B cell (primary cell): ENCODE data around the gene ZIC4. TPM values are rescaled to one million over a fixed set of nuclear protein-coding genes. Genes with fewer than 3 reads are reported as not detected.

Experiments used
- ATAC-seq: fragments of 200-7000 bp; cut with Tn5 transposase; one replicate; pipeline ENCODE4 v1.10.0; 2021; ENCODE audit warnings: low read depth, mild to moderate bottlenecking, moderate number of reproducible peaks, moderate library complexity
- CTCF ChIA-PET: fragments of 350-600 bp; sonication (Branson Sonifier 250); formaldehyde crosslinking; loops from one replicate; lab custom pipeline; 2021; ENCODE audit warnings: antibody characterized with exemption, inconsistent platforms; lab: Charles Lee
- POLR2A ChIA-PET: fragments of 350-600 bp; sonication (Branson Sonifier 250); formaldehyde crosslinking; loops from one replicate; lab custom pipeline; 2021; ENCODE audit warnings: antibody characterized with exemption; lab: Charles Lee
- DNase-seq: peaks from one replicate; pipeline ENCODE4 v3.0.0; 2013
- H2AFZ ChIP-seq: 2 replicates; pipeline ENCODE4 v1.6.1; 2012; ENCODE audit warnings: mild to moderate bottlenecking, low read depth, low read length; ENCODE audit not compliant: insufficient read depth, poor library complexity, severe bottlenecking
- H3K27ac ChIP-seq, 2 donors: 1 replicate in 1 of 2; 2 replicates in 1 of 2; pipeline ENCODE4 v1.5.1; 2012 to 2013; ENCODE audit warnings: low read length in 2 of 2, mild to moderate bottlenecking in 2 of 2, moderate library complexity in 1 of 2
- H3K27me3 ChIP-seq, 4 experiments: fragments of 200-600 bp in 1 of 4; sonication (generic) in 1 of 4; replicated peaks in 1 of 4; 1 replicate in 2 of 4; 2 replicates in 2 of 4; pipeline versions ENCODE4 v1.6.1 to v1.7.0; 2013 to 2016; ENCODE audit warnings: low read length in 3 of 4, mild to moderate bottlenecking in 2 of 4, mixed read lengths in 1 of 4, moderate library complexity in 1 of 4; ENCODE audit not compliant: insufficient read depth in 4 of 4, control insufficient read depth in 3 of 4; ENCODE audit errors: control extremely low read depth in 1 of 4
- H3K36me3 ChIP-seq, 2 experiments: replicated peaks in 1 of 2; 1 replicate in 1 of 2; 2 replicates in 1 of 2; pipeline versions ENCODE4 v1.6.1 to v1.7.1; 2013; ENCODE audit warnings: low read length in 1 of 2; ENCODE audit not compliant: insufficient read depth in 2 of 2, control insufficient read depth in 1 of 2; ENCODE audit errors: control extremely low read depth in 1 of 2, extremely low read depth in 1 of 2
- H3K4me1 ChIP-seq, 2 donors: fragments of 200-600 bp in 1 of 2; sonication (generic) in 1 of 2; 1 replicate in 1 of 2; 2 replicates in 1 of 2; pipeline versions ENCODE4 v1.5.1 to v1.6.1; 2013 to 2017; ENCODE audit warnings: low read length in 2 of 2; ENCODE audit not compliant: control insufficient read depth in 2 of 2, insufficient read depth in 2 of 2
- H3K4me2 ChIP-seq: replicated peaks from 2 replicates; pipeline ENCODE3; 2012; ENCODE audit warnings: mild to moderate bottlenecking, low read depth, low read length; ENCODE audit not compliant: poor library complexity, severe bottlenecking
- H3K4me3 ChIP-seq, 5 experiments: fragments of 200-600 bp in 1 of 5; sonication (generic) in 1 of 5; 1 replicate in 3 of 5; 2 replicates in 2 of 5; pipeline versions ENCODE4 v1.5.1 to v1.7.0; 2011 to 2016; ENCODE audit warnings: low read length in 4 of 5, mild to moderate bottlenecking in 4 of 5, low read depth in 2 of 5, control low read depth in 1 of 5, moderate library complexity in 1 of 5; ENCODE audit not compliant: insufficient read depth in 1 of 5; ENCODE audit errors: control extremely low read depth in 1 of 5, extremely low read depth in 1 of 5
- H3K79me2 ChIP-seq: fragments of 200-600 bp; sonication (generic); one replicate; pipeline ENCODE4 v1.6.0; 2016; ENCODE audit warnings: low read length; ENCODE audit not compliant: control insufficient read depth, insufficient read depth
- H3K9ac ChIP-seq: fragments of 200-600 bp; sonication (generic); 2 replicates; pipeline ENCODE4 v1.6.1; 2017; ENCODE audit warnings: mild to moderate bottlenecking, low read length, moderate library complexity
- H3K9me3 ChIP-seq, 3 donors: one replicate each; pipeline versions ENCODE4 v1.6.1 to v1.7.1; 2013; ENCODE audit warnings: low read length in 2 of 3; ENCODE audit not compliant: control insufficient read depth in 2 of 3, insufficient read depth in 1 of 3; ENCODE audit errors: control extremely low read depth in 1 of 3
- H4K20me1 ChIP-seq: 2 replicates; pipeline ENCODE4 v1.6.0; 2012; ENCODE audit warnings: mild to moderate bottlenecking, low read length; ENCODE audit not compliant: insufficient read depth, control insufficient read depth, poor library complexity, severe bottlenecking
- H3K27ac Mint-ChIP-seq: one replicate; pipeline ENCODE4 v1.8.0; 2021; ENCODE audit warnings: mixed read lengths
- H3K27me3 Mint-ChIP-seq: one replicate; pipeline ENCODE4 v1.8.0; 2021; ENCODE audit warnings: mixed read lengths
- H3K4me1 Mint-ChIP-seq: one replicate; pipeline ENCODE4 v1.8.0; 2021; ENCODE audit warnings: mixed read lengths
- H3K4me3 Mint-ChIP-seq: one replicate; pipeline ENCODE4 v1.8.0; 2021; ENCODE audit warnings: mixed read lengths
- H3K9me3 Mint-ChIP-seq: one replicate; pipeline ENCODE4 v1.8.0; 2022; ENCODE audit warnings: mixed read lengths; ENCODE audit not compliant: insufficient read depth
- EZH2 ChIP-seq: IDR thresholded peaks from 2 replicates; pipeline ENCODE4 v1.6.1; 2012; ENCODE audit warnings: borderline replicate concordance, low read depth, mild to moderate bottlenecking, moderate library complexity, low read length; ENCODE audit not compliant: insufficient read depth, poor library complexity, severe bottlenecking
- WGBS: methylation state at CpG from one replicate; pipeline ENCODE4 v1.1.5; 2013; ENCODE audit warnings: missing lambda C conversion rate; ENCODE audit not compliant: insufficient coverage; 5-methylcytosine and 5-hydroxymethylcytosine counted together
- intact Hi-C: fragments of 100-400 bp; cut with micrococcal nuclease; formaldehyde crosslinking; loops from one replicate; pipeline ENCODE4 v1.10.0; 2022
- polyA plus RNA-seq: library from polyadenylated mRNA; depleted of rRNA; stranded (reverse); fragments of >200 nt; gene quantifications from 2 replicates; pipeline ENCODE4 v1.2.3, GENCODE V29; 2012
- total RNA-seq, 2 donors: library from RNA; stranded (reverse); fragments of 120-200 nt in 1 of 2; gene quantifications; 1 replicate in 1 of 2; 2 replicates in 1 of 2; pipeline versions ENCODE4 v1.2.3 to v1.2.4, GENCODE V29; 2013 to 2022
- TF ChIP-seq, protein P1 (sequence below): fragments of 200-600 bp; IDR thresholded peaks from one replicate; pipeline ENCODE4 v1.8.0; 2022; ENCODE audit warnings: antibody characterized with exemption, mild to moderate bottlenecking

ZIC4 gene
- total and polyA plus RNA-seq, 2 donors (not counting 1 experiment from before 2014, with no cell fraction given) = not detected

DNA sequence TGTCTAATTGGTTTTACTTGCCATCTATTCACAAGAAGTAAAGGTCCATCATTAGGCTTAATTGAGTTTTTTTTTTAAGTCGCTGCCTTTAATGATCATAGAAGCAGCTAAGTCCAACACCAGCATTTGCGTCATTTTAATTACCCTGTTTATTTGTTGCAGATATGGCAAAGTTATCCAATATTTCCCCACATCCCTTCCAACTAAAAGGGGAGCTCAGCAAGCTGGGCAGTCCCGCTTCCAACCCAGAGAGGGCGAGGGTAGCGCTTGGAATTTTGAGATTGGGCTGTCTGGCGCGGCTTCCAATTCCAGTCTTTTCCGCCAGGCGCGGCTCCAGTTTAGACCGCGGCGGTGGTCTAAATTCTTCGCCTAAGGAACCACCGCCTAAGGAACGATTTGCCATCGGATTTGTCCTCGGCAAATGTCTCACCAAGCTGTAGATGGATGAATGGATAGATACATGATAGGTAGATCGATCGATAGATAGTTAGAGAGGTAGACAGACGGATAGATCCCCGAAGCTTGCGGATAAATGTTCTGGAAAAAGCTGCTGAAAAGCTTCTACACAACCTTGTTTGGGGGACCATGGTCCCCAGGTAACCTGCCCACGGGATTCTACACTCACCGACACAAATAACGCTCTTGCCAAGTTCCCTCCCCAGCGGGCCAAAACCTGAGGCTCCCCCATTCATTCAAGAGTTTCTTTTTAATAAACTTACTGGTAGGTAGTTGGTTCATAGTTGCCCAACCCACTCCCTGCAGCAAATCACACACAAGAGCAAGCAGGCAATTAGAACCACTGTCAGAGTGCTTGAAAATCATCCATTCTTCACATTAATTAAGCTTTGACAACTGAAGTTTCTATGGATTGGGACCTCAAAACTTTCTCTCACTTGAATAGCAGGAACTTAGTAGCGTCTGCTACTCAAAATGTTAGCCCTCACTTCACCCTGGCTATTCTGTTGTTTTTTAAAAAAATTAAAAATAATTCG lies 49.1 kb downstream of the ZIC4 start:
- H3K27me3 Mint-ChIP-seq = peaks cover 73% of the 10 kb centered on the region
- no peak overlapping the region for H3K9ac ChIP-seq
- peaks cover 0 to 29% (median 0%) of the 10 kb centered on the region in 3 donors for H3K9me3 ChIP-seq
- H3K27ac ChIP-seq = no peak overlapping the region
- H3K4me2 ChIP-seq = no peak overlapping the region
- no peaks in the 10 kb centered on the region for H3K4me1 Mint-ChIP-seq
- CTCF ChIA-PET = no interaction called here
- no peaks in the 10 kb centered on the region for H3K36me3 ChIP-seq
- DNase-seq (no peak), ATAC-seq (no peak)
- no peak for TF ChIP-seq EZH2
- TF ChIP-seq, protein P1, sequence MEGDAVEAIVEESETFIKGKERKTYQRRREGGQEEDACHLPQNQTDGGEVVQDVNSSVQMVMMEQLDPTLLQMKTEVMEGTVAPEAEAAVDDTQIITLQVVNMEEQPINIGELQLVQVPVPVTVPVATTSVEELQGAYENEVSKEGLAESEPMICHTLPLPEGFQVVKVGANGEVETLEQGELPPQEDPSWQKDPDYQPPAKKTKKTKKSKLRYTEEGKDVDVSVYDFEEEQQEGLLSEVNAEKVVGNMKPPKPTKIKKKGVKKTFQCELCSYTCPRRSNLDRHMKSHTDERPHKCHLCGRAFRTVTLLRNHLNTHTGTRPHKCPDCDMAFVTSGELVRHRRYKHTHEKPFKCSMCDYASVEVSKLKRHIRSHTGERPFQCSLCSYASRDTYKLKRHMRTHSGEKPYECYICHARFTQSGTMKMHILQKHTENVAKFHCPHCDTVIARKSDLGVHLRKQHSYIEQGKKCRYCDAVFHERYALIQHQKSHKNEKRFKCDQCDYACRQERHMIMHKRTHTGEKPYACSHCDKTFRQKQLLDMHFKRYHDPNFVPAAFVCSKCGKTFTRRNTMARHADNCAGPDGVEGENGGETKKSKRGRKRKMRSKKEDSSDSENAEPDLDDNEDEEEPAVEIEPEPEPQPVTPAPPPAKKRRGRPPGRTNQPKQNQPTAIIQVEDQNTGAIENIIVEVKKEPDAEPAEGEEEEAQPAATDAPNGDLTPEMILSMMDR = no peak
- H3K4me3 ChIP-seq = no peak overlapping the region
- intact Hi-C loops = no loop called here
- POLR2A ChIA-PET = no interaction called here
- H4K20me1 ChIP-seq = no peaks in the 10 kb centered on the region
- no peak overlapping the region for H2AFZ ChIP-seq
- H3K79me2 ChIP-seq = no peaks in the 10 kb centered on the region
- WGBS = 18% methylated on average over 20 of the region's 29 CpGs
- peaks cover 0 to 67% (median 36%) of the 10 kb centered on the region in 4 experiments for H3K27me3 ChIP-seq
- no peak overlapping the region for H3K27ac Mint-ChIP-seq
- H3K9me3 Mint-ChIP-seq = no peaks in the 10 kb centered on the region
- no peak overlapping the region for H3K4me3 Mint-ChIP-seq
- H3K4me1 ChIP-seq = no peaks in the 10 kb centered on the region
